GM21786 (cell line): Measurements from ENCODE around the gene NAALADL2.

Source experiments
- ATAC-seq: cut with Tn5 transposase; IDR thresholded peaks from one replicate; pipeline ENCODE4 v1.9.1; 2021; ENCODE audit not compliant: unreplicated experiment

The NAALADL2 gene

GRCh38 chr3:174859114-174859735, at the start of gene NAALADL2:
Gene NAALADL2 (plus strand): TSS chr3:174859334.
- no peak for ATAC-seq

- ATAC-seq: no peak
These were observed 48.9 kb upstream of the NAALADL2 start for GRCh38 chr3:174810254-174810653.

GRCh38 chr3:174812172-174812862, 46.8 kb upstream of the NAALADL2 start:
- ATAC-seq: no peak

- no peak for ATAC-seq
These were observed 43.4 kb upstream of the NAALADL2 start for GRCh38 chr3:174815750-174816149.

- no peak for ATAC-seq
These were observed 38.2 kb upstream of the NAALADL2 start for GRCh38 chr3:174820885-174821284.

GRCh38 chr3:174821477-174821876, 37.7 kb upstream of the NAALADL2 start:
- ATAC-seq: no peak

GRCh38 chr3:174822320-174822719, 36.8 kb upstream of the NAALADL2 start:
- ATAC-seq: no peak

GRCh38 chr3:174826069-174826468, 33.1 kb upstream of the NAALADL2 start:
- ATAC-seq: no peak

- ATAC-seq: no peak
These were observed 14.4 kb upstream of the NAALADL2 start for GRCh38 chr3:174844746-174845145.

GRCh38 chr3:174846055-174846454, 13.1 kb upstream of the NAALADL2 start:
- no peak for ATAC-seq

- ATAC-seq: no peak
These were observed 4.1 kb upstream of the NAALADL2 start for GRCh38 chr3:174854987-174855386.

- ATAC-seq: no peak
These were observed 1.8 kb upstream of the NAALADL2 start for GRCh38 chr3:174857301-174857700.

GRCh38 chr3:174858353-174858752, 781 bp upstream of the NAALADL2 start:
- no peak for ATAC-seq

GRCh38 chr3:174859756-174860155, 622 bp downstream of the NAALADL2 start:
- ATAC-seq: no peak

- ATAC-seq: no peak
These were observed 3.0 kb downstream of the NAALADL2 start for GRCh38 chr3:174862101-174862500.

GRCh38 chr3:174862666-174863065, 3.5 kb downstream of the NAALADL2 start:
- ATAC-seq: no peak

GRCh38 chr3:174863488-174863887, 4.4 kb downstream of the NAALADL2 start:
- no peak for ATAC-seq

- no peak for ATAC-seq
These were observed 10.3 kb downstream of the NAALADL2 start for GRCh38 chr3:174869448-174869847.

- no peak for ATAC-seq
These were observed 14.9 kb downstream of the NAALADL2 start for GRCh38 chr3:174873832-174874657.

- ATAC-seq: no peak
These were observed 23.7 kb downstream of the NAALADL2 start for GRCh38 chr3:174882789-174883188.

GRCh38 chr3:174883881-174884675, 24.9 kb downstream of the NAALADL2 start:
- ATAC-seq: no peak
